CD14-positive monocyte (primary cell): ENCODE data around the gene TBC1D9B. TPM values are rescaled to one million over a fixed set of nuclear protein-coding genes. Genes with fewer than 3 reads are reported as not detected.

ENCODE experiments used
- DNase-seq, 3 donors: peaks; one replicate each; pipeline ENCODE4 v3.0.0-alpha.2; 2011 to 2022
- H2AFZ ChIP-seq: 2 replicates; pipeline ENCODE4 v1.6.0; 2012; ENCODE audit warnings: mild to moderate bottlenecking, low read depth, low read length, inconsistent platforms; ENCODE audit not compliant: insufficient read depth, poor library complexity, severe bottlenecking
- H3K27ac ChIP-seq, 2 donors: 1 replicate in 1 of 2; 2 replicates in 1 of 2; pipeline ENCODE4 v1.5.1; 2012 to 2013; ENCODE audit warnings: low read length in 2 of 2, control low read depth in 1 of 2, inconsistent platforms in 1 of 2, low read depth in 1 of 2, mild to moderate bottlenecking in 1 of 2
- H3K27me3 ChIP-seq, 2 donors: one replicate each; pipeline versions ENCODE4 v1.6.0 to v1.6.1; 2011 to 2013; ENCODE audit warnings: low read length in 2 of 2; ENCODE audit not compliant: control insufficient read depth in 2 of 2, insufficient read depth in 2 of 2
- H3K36me3 ChIP-seq, 2 donors: replicated peaks in 1 of 2; 1 replicate in 1 of 2; 2 replicates in 1 of 2; pipeline versions ENCODE4 v1.5.1 to v1.6.1; 2012 to 2013; ENCODE audit warnings: low read length in 2 of 2, control low read depth in 1 of 2, inconsistent platforms in 1 of 2, mild to moderate bottlenecking in 1 of 2; ENCODE audit not compliant: insufficient read depth in 2 of 2, control insufficient read depth in 1 of 2
- H3K4me1 ChIP-seq, 2 donors: 1 replicate in 1 of 2; 2 replicates in 1 of 2; pipeline versions ENCODE4 v1.5.1 to v1.6.1; 2012 to 2013; ENCODE audit warnings: low read length in 2 of 2, control low read depth in 1 of 2, inconsistent platforms in 1 of 2, mild to moderate bottlenecking in 1 of 2, moderate library complexity in 1 of 2; ENCODE audit not compliant: insufficient read depth in 2 of 2, control insufficient read depth in 1 of 2
- H3K4me2 ChIP-seq: replicated peaks from 2 replicates; pipeline ENCODE3; 2012; ENCODE audit warnings: low read length, moderate library complexity, mild to moderate bottlenecking; ENCODE audit not compliant: poor library complexity, severe bottlenecking; ENCODE audit errors: extremely low read depth
- H3K4me3 ChIP-seq, 3 experiments: fragments of 200-600 bp in 1 of 3; sonication (generic) in 1 of 3; replicated peaks in 1 of 3; 1 replicate in 2 of 3; 2 replicates in 1 of 3; pipeline ENCODE4 v1.5.1; 2011 to 2013; ENCODE audit warnings: low read length in 3 of 3, mild to moderate bottlenecking in 3 of 3, control low read depth in 2 of 3, low read depth in 2 of 3, inconsistent platforms in 1 of 3, moderate library complexity in 1 of 3
- H3K79me2 ChIP-seq: 2 replicates; pipeline ENCODE4 v1.6.0; 2012; ENCODE audit warnings: mild to moderate bottlenecking, control low read depth, inconsistent platforms, low read length, moderate library complexity; ENCODE audit not compliant: insufficient read depth
- H3K9ac ChIP-seq: 2 replicates; pipeline ENCODE4 v1.6.0; 2017; ENCODE audit warnings: low read length, mild to moderate bottlenecking; ENCODE audit not compliant: insufficient read depth, poor library complexity, severe bottlenecking
- H3K9me3 ChIP-seq, 2 donors: replicated peaks in 1 of 2; 1 replicate in 1 of 2; 2 replicates in 1 of 2; pipeline versions ENCODE4 v1.5.1 to v1.6.1; 2012 to 2013; ENCODE audit warnings: low read length in 2 of 2, control low read depth in 1 of 2; ENCODE audit not compliant: control insufficient read depth in 1 of 2, insufficient read depth in 1 of 2
- H4K20me1 ChIP-seq: 2 replicates; pipeline ENCODE4 v1.6.0; 2012; ENCODE audit warnings: mild to moderate bottlenecking, low read length, control low read depth, moderate library complexity; ENCODE audit not compliant: insufficient read depth
- H3K27ac Mint-ChIP-seq, 7 donors: one replicate each; pipeline ENCODE4 v1.8.0; 2020; ENCODE audit warnings: mild to moderate bottlenecking in 7 of 7, mixed read lengths in 7 of 7, moderate library complexity in 6 of 7, inconsistent platforms in 2 of 7
- H3K27me3 Mint-ChIP-seq, 3 donors: one replicate each; pipeline ENCODE4 v1.8.0; 2021 to 2022; ENCODE audit warnings: low read depth in 3 of 3, mild to moderate bottlenecking in 3 of 3, mixed read lengths in 3 of 3, moderate library complexity in 3 of 3, inconsistent platforms in 1 of 3
- H3K36me3 Mint-ChIP-seq, 2 donors: one replicate each; pipeline ENCODE4 v1.8.0; 2020; ENCODE audit warnings: mixed read lengths in 2 of 2, inconsistent platforms in 1 of 2, mild to moderate bottlenecking in 1 of 2
- H3K4me1 Mint-ChIP-seq: one replicate; pipeline ENCODE4 v1.8.0; 2020; ENCODE audit warnings: mild to moderate bottlenecking, mixed read lengths
- H3K4me3 Mint-ChIP-seq, 2 donors: one replicate each; pipeline ENCODE4 v1.8.0; 2020; ENCODE audit warnings: mild to moderate bottlenecking in 2 of 2, mixed read lengths in 2 of 2, moderate library complexity in 1 of 2
- H3K9me3 Mint-ChIP-seq, 7 donors: one replicate each; pipeline ENCODE4 v1.8.0; 2020 to 2022; ENCODE audit warnings: mixed read lengths in 7 of 7, mild to moderate bottlenecking in 6 of 7, moderate library complexity in 6 of 7, inconsistent platforms in 2 of 7
- CTCF ChIP-seq: fragments of 200-600 bp; IDR thresholded peaks from one replicate; pipeline ENCODE4 v1.8.0; 2022; ENCODE audit warnings: antibody characterized with exemption, mild to moderate bottlenecking
- WGBS: methylation state at CpG from one replicate; pipeline ENCODE4 v1.1.5; 2013; ENCODE audit warnings: missing lambda C conversion rate; ENCODE audit not compliant: insufficient coverage; 5-methylcytosine and 5-hydroxymethylcytosine counted together
- intact Hi-C, 2 donors: fragments of 100-400 bp; cut with micrococcal nuclease; formaldehyde crosslinking; loops; one replicate each; pipeline versions ENCODE4 v1.15.0 to v1.15.1; 2023
- polyA plus RNA-seq, 3 donors: library from polyadenylated mRNA; depleted of rRNA in 1 of 3; unstranded in 2 of 3; stranded (reverse) in 1 of 3; fragments of 300-500 nt in 2 of 3; fragments of >200 nt in 1 of 3; fragmentation: Illumina TruSeq in 2 of 3; gene quantifications; 1 replicate in 2 of 3; 2 replicates in 1 of 3; pipeline ENCODE4 v1.2.3, GENCODE V29; 2012 to 2021

TBC1D9B gene
- polyA plus RNA-seq, 3 donors: 13.4 to 116 (median 26.3) TPM

DNA sequence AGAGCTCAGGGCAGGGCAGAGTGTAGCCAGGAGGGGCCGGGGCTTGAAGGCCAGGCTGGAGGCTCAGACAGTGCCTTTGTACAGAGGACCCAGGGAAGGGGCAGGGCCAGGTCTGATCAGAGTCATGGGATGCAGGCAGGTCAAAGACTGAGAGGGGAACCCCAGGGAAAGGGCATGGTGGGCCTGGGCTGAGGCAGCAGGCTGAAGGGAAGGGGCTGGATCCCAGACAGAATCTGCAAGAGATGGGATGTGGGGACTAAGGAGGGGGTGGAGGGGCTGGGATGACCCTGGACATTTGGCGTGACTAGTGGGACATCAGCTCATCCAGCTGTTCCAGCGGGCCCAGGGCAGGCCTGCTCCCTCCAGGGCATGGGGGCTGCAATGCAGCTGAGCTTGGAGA, 33.6 kb downstream of the TBC1D9B start:
- WGBS: 100% methylated on average over 3 of the region's 3 CpGs
- H3K36me3 Mint-ChIP-seq: peaks cover 68 to 88% of the 10 kb centered on the region in 2 donors
- Histone ChIP-seq H3K9ac (no peak overlapping the region), H4K20me1 (no peaks in the 10 kb centered on the region), H3K9me3 (no peaks in the 10 kb centered on the region), H3K36me3 (peaks cover 80 to 88% of the 10 kb centered on the region in 2 donors), H3K4me1 (peaks cover 9 to 10% of the 10 kb centered on the region in 2 donors), H3K4me3 (no peak overlapping the region), H3K4me2 (no peak overlapping the region), H3K27me3 (no peaks in the 10 kb centered on the region), H3K27ac (peak overlapping the region in 1 of 2 donors; percentile 20), H2AFZ (no peak overlapping the region), H3K79me2 (no peaks in the 10 kb centered on the region)
- H3K9me3 Mint-ChIP-seq: no peaks in the 10 kb centered on the region
- peak overlapping the region in 1 of 7 donors; percentile 15 for H3K27ac Mint-ChIP-seq
- no peak for TF ChIP-seq CTCF
- intact Hi-C loops: no loop called here
- H3K27me3 Mint-ChIP-seq: no peaks in the 10 kb centered on the region
- peaks cover 9% of the 10 kb centered on the region for H3K4me1 Mint-ChIP-seq
- no peak for DNase-seq
- H3K4me3 Mint-ChIP-seq: no peak overlapping the region

GRCh38 chr5:179873588-179874110, 34.0 kb downstream of the TBC1D9B start:
- WGBS: 100% methylated on average over 6 of the region's 7 CpGs
- H3K4me1 Mint-ChIP-seq: peaks cover 9% of the 10 kb centered on the region

More at GRCh38 chr5:179873588-179874110, 34.0 kb downstream of the TBC1D9B start:
- intact Hi-C loops: no loop called here
- no peak overlapping the region for H3K9ac ChIP-seq
- no peak for DNase-seq
- peaks cover 77 to 88% of the 10 kb centered on the region in 2 donors for H3K36me3 ChIP-seq
- TF ChIP-seq CTCF: no peak
- H3K4me3 Mint-ChIP-seq: no peak overlapping the region
- H3K4me2 ChIP-seq: no peak overlapping the region
- no peaks in the 10 kb centered on the region for H3K27me3 Mint-ChIP-seq
- H3K9me3 Mint-ChIP-seq: no peaks in the 10 kb centered on the region
- no peaks in the 10 kb centered on the region for H3K9me3 ChIP-seq
- peak overlapping the region in 1 of 2 donors; percentile 20 for H3K27ac ChIP-seq
- no peaks in the 10 kb centered on the region for H3K27me3 ChIP-seq
- no peaks in the 10 kb centered on the region for H3K79me2 ChIP-seq
- H3K27ac Mint-ChIP-seq: no peak overlapping the region
- H3K4me1 ChIP-seq: peaks cover 9 to 10% of the 10 kb centered on the region in 2 donors
- H4K20me1 ChIP-seq: no peaks in the 10 kb centered on the region
- no peak overlapping the region for H2AFZ ChIP-seq
- H3K4me3 ChIP-seq: no peak overlapping the region
- peaks cover 69 to 89% of the 10 kb centered on the region in 2 donors for H3K36me3 Mint-ChIP-seq
